K562 (cell line): ENCODE data around the gene PPT1. TPM values are rescaled to one million over a fixed set of nuclear protein-coding genes. Genes with fewer than 3 reads are reported as not detected.
A peak's percentile ranks its signal among the peaks of the same experiment; 100 is the strongest.

Source experiments
- ATAC-seq: fragments of 200-7000 bp; cut with Tn5 transposase; 3 replicates; pipeline ENCODE4 v1.9.1; 2020; ENCODE audit warnings: moderate library complexity
- BruUV-seq: library from RNA; stranded (reverse); fragments of 400-500 nt; replicated peaks from 2 replicates; lab custom pipeline; 2021; lab: Mats Ljungman, UMichigan
- CTCF ChIA-PET: fragments of 300-600 bp; formaldehyde crosslinking; extraction: SDS; loops from one replicate; lab custom pipeline; 2021; ENCODE audit warnings: low intra/inter-chr PET ratio; lab: Yijun Ruan, JAX
- POLR2A ChIA-PET: fragments of 300-600, 350-650 bp; sonication (Branson Sonifier 250); formaldehyde crosslinking; extraction: SDS; loops from one replicate; lab custom pipeline; 2021; ENCODE audit warnings: antibody characterized with exemption, inconsistent platforms; lab: Yijun Ruan, JAX
- DNase-seq, 4 experiments: peaks; one replicate each; pipeline versions ENCODE4 v3.0.0 to v3.0.0-alpha.2; 2011 to 2018; ENCODE audit warnings: low spot score in 3 of 4, mixed read lengths in 3 of 4; ENCODE audit errors: extremely low read depth in 1 of 4
- FAIRE-seq: peaks from 2 replicates; lab custom pipeline; 2011; peaks lifted over from hg19 to GRCh38; lab: Jason Lieb, UNC
- H2AFZ ChIP-seq: 2 replicates; pipeline ENCODE4 v1.6.0; 2011; ENCODE audit warnings: low read depth, low read length, control low read depth, inconsistent platforms
- H3K27ac ChIP-seq: fragments of 200-600 bp; 3 replicates; pipeline ENCODE4 v1.8.0; 2011; ENCODE audit warnings: low read depth, mild to moderate bottlenecking, control low read depth, inconsistent platforms, low read length, moderate library complexity, mixed read lengths; ENCODE audit errors: extremely low read depth
- H3K27me3 ChIP-seq, 2 experiments: fragments of 300-600 bp in 1 of 2; 2 replicates in 1 of 2; 3 replicates in 1 of 2; pipeline versions ENCODE4 v1.6.0 to v1.8.0; 2011; ENCODE audit warnings: inconsistent platforms in 2 of 2, low read length in 2 of 2, mild to moderate bottlenecking in 1 of 2, mixed read lengths in 1 of 2, moderate library complexity in 1 of 2; ENCODE audit not compliant: control insufficient read depth in 2 of 2, insufficient read depth in 2 of 2
- H3K36me3 ChIP-seq: fragments of 300-600 bp; 3 replicates; pipeline ENCODE4 v1.8.0; 2011; ENCODE audit warnings: mild to moderate bottlenecking, low read length, inconsistent platforms; ENCODE audit not compliant: control insufficient read depth, insufficient read depth
- H3K4me1 ChIP-seq, 2 experiments: fragments of 200-600 bp in 1 of 2; replicated peaks in 1 of 2; 2 replicates in 1 of 2; 3 replicates in 1 of 2; pipeline versions ENCODE4 v1.5.1 to v1.8.0; 2011; ENCODE audit warnings: inconsistent platforms in 2 of 2, low read length in 2 of 2, mild to moderate bottlenecking in 1 of 2, mixed read lengths in 1 of 2, moderate library complexity in 1 of 2; ENCODE audit not compliant: control insufficient read depth in 2 of 2, insufficient read depth in 2 of 2
- H3K4me2 ChIP-seq: 2 replicates; pipeline ENCODE4 v1.6.1; 2011; ENCODE audit warnings: low read length, control low read depth, inconsistent platforms, mixed read lengths; ENCODE audit not compliant: insufficient read depth
- H3K4me3 ChIP-seq: fragments of 200-600 bp; sonication (generic), shearing (Covaris generic); 2 replicates; pipeline ENCODE4 v1.5.1; 2016; ENCODE audit warnings: control low read depth, inconsistent platforms
- H3K79me2 ChIP-seq: fragments of 200-600 bp; 3 replicates; pipeline ENCODE4 v1.8.0; 2011; ENCODE audit warnings: low read length, inconsistent platforms; ENCODE audit not compliant: control insufficient read depth, insufficient read depth
- H3K9ac ChIP-seq, 2 experiments: 2 replicates each; pipeline versions ENCODE4 v1.6.0 to v1.6.1; 2011; ENCODE audit warnings: low read depth in 2 of 2, low read length in 2 of 2, control low read depth in 1 of 2, inconsistent platforms in 1 of 2, mild to moderate bottlenecking in 1 of 2, mixed read lengths in 1 of 2; ENCODE audit not compliant: insufficient read depth in 1 of 2
- H3K9me1 ChIP-seq: one replicate; pipeline ENCODE4 v1.6.0; 2011; ENCODE audit warnings: inconsistent platforms, mild to moderate bottlenecking, low read length, moderate library complexity; ENCODE audit not compliant: control insufficient read depth, insufficient read depth
- H3K9me3 ChIP-seq: replicated peaks from 2 replicates; pipeline ENCODE4 v1.5.1; 2011; ENCODE audit warnings: low read depth, low read length, inconsistent platforms; ENCODE audit not compliant: control insufficient read depth, insufficient read depth
- H4K20me1 ChIP-seq: replicated peaks from 2 replicates; pipeline ENCODE4 v1.6.1; 2011; ENCODE audit warnings: low read length, inconsistent platforms, mixed read lengths; ENCODE audit not compliant: control insufficient read depth, insufficient read depth
- FOXA1 ChIP-seq: fragments of 450-650 bp; IDR thresholded peaks from 2 replicates; pipeline ENCODE4 v1.6.1; 2016; ENCODE audit warnings: mild to moderate bottlenecking, borderline replicate concordance
- JUND ChIP-seq, 2 experiments: IDR thresholded peaks; 2 replicates in 1 of 2; 3 replicates in 1 of 2; pipeline ENCODE4 v1.6.1; 2011; ENCODE audit warnings: borderline replicate concordance in 2 of 2, low read depth in 2 of 2, low read length in 2 of 2, improper control_type of control experiment in 1 of 2, missing biosample characterization in 1 of 2, missing genetic modification characterization in 1 of 2, missing genetic modification reagents in 1 of 2
- PKNOX1 ChIP-seq: fragments of 450-650 bp; IDR thresholded peaks from 2 replicates; pipeline ENCODE4 v1.6.1; 2016
- RFX1 ChIP-seq: fragments of 450-650 bp; IDR thresholded peaks from 2 replicates; pipeline ENCODE4 v1.6.1; 2016; ENCODE audit warnings: mild to moderate bottlenecking, moderate library complexity
- RHOXF2B ChIP-seq: fragments of 250-450 bp; sonication (Bioruptor Pico); conservative IDR thresholded peaks from 2 replicates; pipeline ENCODE4 v1.5.1; 2021
- SOX6 ChIP-seq: fragments of 450-650 bp; IDR thresholded peaks from 2 replicates; pipeline ENCODE4 v1.6.1; 2014; ENCODE audit warnings: mild to moderate bottlenecking
- ZBTB34 ChIP-seq: fragments of 250-450 bp; sonication (Bioruptor Pico); IDR thresholded peaks from 2 replicates; pipeline ENCODE4 v1.8.0; 2021; ENCODE audit warnings: mild to moderate bottlenecking, moderate library complexity
- ZNF277 ChIP-seq: fragments of 250-450 bp; sonication (Bioruptor Pico); IDR thresholded peaks from 2 replicates; pipeline ENCODE4 v1.8.0; 2022; ENCODE audit warnings: inconsistent platforms, mild to moderate bottlenecking, moderate library complexity, borderline replicate concordance
- WGBS: fragments of 100-300 bp; shearing (Covaris generic); methylation state at CpG from one replicate; pipeline ENCODE4 v1.1.6; 2016; ENCODE audit warnings: low coverage, mixed read lengths; ENCODE audit not compliant: insufficient coverage; ENCODE audit errors: missing lambda C conversion rate; 5-methylcytosine and 5-hydroxymethylcytosine counted together
- in situ Hi-C: fragments of 300-500 bp; cut with MboI; formaldehyde crosslinking; loops from 4 replicates; pipeline ENCODE4 v1.15.0; 2018; ENCODE audit warnings: inconsistent platforms, mixed read lengths
- intact Hi-C: fragments of 100-400 bp; cut with micrococcal nuclease; formaldehyde crosslinking; loops from 2 replicates; pipeline ENCODE4 v1.14.2; 2022
- polyA plus RNA-seq, 8 experiments: library from polyadenylated mRNA; depleted of rRNA in 4 of 8; stranded (reverse) in 5 of 8; unstranded in 3 of 8; fragments of >200 nt; fragmentation: Nextera tagmentation in 2 of 8; fragmentation: Illumina TruSeq in 1 of 8; extraction: Ambion mirVana in 2 of 8; extraction: Trizol in 1 of 8; gene quantifications; 2 replicates each; pipeline versions ENCODE4 v1.2.1 to v1.2.3, GENCODE V29; 2011 to 2014; ENCODE audit warnings: inconsistent platforms in 1 of 8, missing spikeins in 1 of 8
- total RNA-seq, 7 experiments: library from RNA; depleted of rRNA in 6 of 7; stranded (reverse); fragments of >200 nt in 6 of 7; fragmentation: Illumina TruSeq in 2 of 7; extraction: Trizol in 2 of 7; gene quantifications; 2 replicates each; pipeline versions ENCODE4 v1.2.1 to v1.2.3, GENCODE V29; 2011 to 2021; ENCODE audit warnings: low replicate concordance in 1 of 7

The PPT1 gene
- total and polyA plus RNA-seq, 9 of the 15 experiments (the other 6 are each of a cell fraction or from before 2014, with no cell fraction given) = 72.2 to 285 (median 143) TPM

DNA sequence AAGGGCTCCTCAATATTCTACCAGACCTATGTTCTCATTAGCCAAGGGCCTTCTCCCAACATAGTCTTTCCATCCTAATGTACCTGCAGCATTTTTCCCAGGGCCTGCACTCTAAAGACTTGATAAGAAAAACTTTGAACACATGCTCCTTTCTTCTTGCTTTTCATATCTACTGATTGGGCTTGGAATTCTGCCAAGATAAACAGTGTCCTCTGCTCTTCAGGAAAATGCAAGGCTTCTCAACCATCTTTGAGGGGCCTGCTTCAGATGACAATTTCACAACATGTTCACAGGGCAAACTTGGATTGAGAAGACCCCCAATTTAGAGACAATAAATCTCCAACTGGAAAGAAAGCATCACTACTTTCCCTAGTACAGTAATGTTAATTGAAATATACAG is 25.8 kb upstream of the PPT1 start (continued):
- TF ChIP-seq JUND (IDR thresholded peaks at IDR 0.05; ENCODE audit: borderline replicate concordance, low read depth, low read length) (no peak), JUND (tag; IDR thresholded peaks at IDR 0.05; ENCODE audit: borderline replicate concordance, low read depth, low read length) (no peak), ZNF277 (CRISPR knock-in tag) (no peak), SOX6 (no peak), FOXA1 (peak; percentile 31; the same call in 1 of the 2 replicates), RHOXF2B (no peak)

DNA sequence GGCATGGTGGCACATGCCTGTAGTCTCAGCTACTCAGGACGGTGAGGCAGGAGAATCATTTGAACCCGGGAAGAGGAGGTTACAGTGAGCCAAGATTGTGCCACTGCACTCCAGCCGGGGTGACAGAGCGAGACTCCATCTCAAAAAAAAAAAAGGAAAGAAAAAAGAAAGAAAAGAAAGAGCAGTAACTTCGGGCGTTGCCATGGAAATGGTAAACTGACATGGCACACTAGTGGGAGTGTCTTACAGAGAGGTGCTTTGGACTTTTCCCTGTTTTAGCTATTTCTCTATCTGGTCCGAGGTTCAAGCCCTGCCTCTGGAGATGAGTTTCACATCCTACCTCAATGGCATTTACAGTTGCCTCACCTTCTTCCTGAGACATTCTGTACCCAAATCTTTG is 23.1 kb upstream of the PPT1 start:
- intact Hi-C loops = no loop called here
- FAIRE-seq (no peak), DNase-seq (no peak), ATAC-seq (no peak)
- ChIA-PET CTCF (no interaction called here), POLR2A (interaction anchor here (0.6 kb wide), 1 partner anchor 446 kb away, joined by 5 read pairs; no protein-coding TSS in a partner anchor)
- H3K4me2 ChIP-seq = no peak overlapping the region
- in situ Hi-C loops = no loop called here
- no peaks in the 10 kb centered on the region for H3K79me2 ChIP-seq
- no peaks in the 10 kb centered on the region for H3K9me1 ChIP-seq
- no peaks in the 10 kb centered on the region for H3K36me3 ChIP-seq
- no peaks in the 10 kb centered on the region for H4K20me1 ChIP-seq
- no peak overlapping the region for H3K27ac ChIP-seq
- H3K27me3 ChIP-seq = peaks cover 0 to 7% of the 10 kb centered on the region in 2 experiments; a peak in 1 of 5 replicates
- peaks cover 0 to 5% of the 10 kb centered on the region in 2 experiments; a peak in 2 of 5 replicates for H3K4me1 ChIP-seq
- no peak overlapping the region for H3K4me3 ChIP-seq
- H3K9ac ChIP-seq = no peak overlapping the region
- H3K9me3 ChIP-seq = no peaks in the 10 kb centered on the region
- H2AFZ ChIP-seq = no peak overlapping the region
- BruUV-seq = no TSS peak
- WGBS = 5% methylated on average over 6 of the region's 7 CpGs
- TF ChIP-seq ZBTB34 (CRISPR knock-in tag) (no peak), RFX1 (peak; percentile 71), PKNOX1 (peak; percentile 57)
- TF ChIP-seq, all 486 proteins: peak for 2
